Epithelial cell of esophagus (primary cell): ENCODE results near the gene B3GALT2.
A peak's percentile ranks its signal among the peaks of the same experiment; 100 is the strongest.

Source experiments
- DNase-seq: peaks from one replicate; pipeline ENCODE4 v3.0.0; 2010; ENCODE audit warnings: low read depth
- H3K4me3 ChIP-seq: 2 replicates; pipeline ENCODE4 v1.5.1; 2011; ENCODE audit warnings: mild to moderate bottlenecking, low read length, control low read depth
- TF ChIP-seq, protein P1 (sequence below): IDR thresholded peaks from 2 replicates; pipeline ENCODE4 v1.5.1; 2011; ENCODE audit warnings: low read depth, mild to moderate bottlenecking, low read length, control low read depth, inconsistent platforms; ENCODE audit not compliant: insufficient read depth; ENCODE audit errors: missing control alignments

The B3GALT2 gene

GRCh38 chr1:193156822-193157142 lies 29.6 kb downstream of the B3GALT2 start:
- peak; percentile 8 for DNase-seq
- H3K4me3 ChIP-seq = no peak overlapping the region

GRCh38 chr1:193156117-193156821 lies 30.1 kb downstream of the B3GALT2 start:
- TF ChIP-seq, protein P1, sequence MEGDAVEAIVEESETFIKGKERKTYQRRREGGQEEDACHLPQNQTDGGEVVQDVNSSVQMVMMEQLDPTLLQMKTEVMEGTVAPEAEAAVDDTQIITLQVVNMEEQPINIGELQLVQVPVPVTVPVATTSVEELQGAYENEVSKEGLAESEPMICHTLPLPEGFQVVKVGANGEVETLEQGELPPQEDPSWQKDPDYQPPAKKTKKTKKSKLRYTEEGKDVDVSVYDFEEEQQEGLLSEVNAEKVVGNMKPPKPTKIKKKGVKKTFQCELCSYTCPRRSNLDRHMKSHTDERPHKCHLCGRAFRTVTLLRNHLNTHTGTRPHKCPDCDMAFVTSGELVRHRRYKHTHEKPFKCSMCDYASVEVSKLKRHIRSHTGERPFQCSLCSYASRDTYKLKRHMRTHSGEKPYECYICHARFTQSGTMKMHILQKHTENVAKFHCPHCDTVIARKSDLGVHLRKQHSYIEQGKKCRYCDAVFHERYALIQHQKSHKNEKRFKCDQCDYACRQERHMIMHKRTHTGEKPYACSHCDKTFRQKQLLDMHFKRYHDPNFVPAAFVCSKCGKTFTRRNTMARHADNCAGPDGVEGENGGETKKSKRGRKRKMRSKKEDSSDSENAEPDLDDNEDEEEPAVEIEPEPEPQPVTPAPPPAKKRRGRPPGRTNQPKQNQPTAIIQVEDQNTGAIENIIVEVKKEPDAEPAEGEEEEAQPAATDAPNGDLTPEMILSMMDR = no peak
- DNase-seq = no peak
- H3K4me3 ChIP-seq = no peak overlapping the region

More at GRCh38 chr1:193156822-193157142, 29.6 kb downstream of the B3GALT2 start:
- TF ChIP-seq, protein P1 = no peak

DNA sequence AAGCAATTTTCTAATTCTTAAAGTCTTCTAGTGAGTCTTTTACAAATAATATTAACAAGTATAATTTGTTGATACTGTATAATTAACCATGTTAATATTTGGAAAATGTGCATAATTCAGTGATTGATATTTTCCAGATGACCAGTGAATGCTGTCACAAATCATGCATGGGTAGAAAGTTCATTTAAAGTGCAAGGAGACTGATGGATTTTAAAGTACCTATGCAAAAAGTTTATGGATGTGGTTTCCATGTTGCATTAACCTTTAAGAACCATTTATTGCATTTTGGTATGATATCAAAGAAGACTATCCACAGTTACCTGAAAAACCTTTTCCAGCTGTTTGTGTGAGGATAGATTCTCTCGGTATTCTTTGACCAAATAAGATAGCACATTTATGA lies 41.4 kb downstream of the B3GALT2 start:
- H3K4me3 ChIP-seq = no peak overlapping the region
- TF ChIP-seq, protein P1 = no peak
- DNase-seq = no peak

- no peak overlapping the region for H3K4me3 ChIP-seq
- TF ChIP-seq, protein P1 = no peak
- no peak for DNase-seq
These were observed 42.0 kb downstream of the B3GALT2 start for GRCh38 chr1:193144361-193144938.

GRCh38 chr1:193143285-193143684 lies 43.1 kb downstream of the B3GALT2 start:
- TF ChIP-seq, protein P1 = no peak
- no peak overlapping the region for H3K4me3 ChIP-seq
- peak; percentile 16 for DNase-seq

GRCh38 chr1:193142409-193142808 lies 44.0 kb downstream of the B3GALT2 start:
- H3K4me3 ChIP-seq = no peak overlapping the region
- no peak for DNase-seq
- TF ChIP-seq, protein P1 = no peak

- no peak overlapping the region for H3K4me3 ChIP-seq
- DNase-seq = no peak
- TF ChIP-seq, protein P1 = no peak
These were observed 44.6 kb downstream of the B3GALT2 start for GRCh38 chr1:193141804-193142203.
